WTC11 (cell line): Measurements from ENCODE around the gene CACNA2D4. TPM values are rescaled to one million over a fixed set of nuclear protein-coding genes. Genes with fewer than 3 reads are reported as not detected.

Experiments used
- ATAC-seq: fragments of 200-7000 bp; cut with Tn5 transposase; 2 replicates; pipeline ENCODE4 v1.10.0; 2021; ENCODE audit warnings: mild to moderate bottlenecking, moderate library complexity
- CTCF ChIA-PET: fragments of 300-600 bp; sonication (Branson Sonifier 250); formaldehyde crosslinking; loops from one replicate; lab custom pipeline; 2021; ENCODE audit warnings: antibody characterized with exemption; lab: Charles Lee
- POLR2A ChIA-PET: fragments of 350-600 bp; sonication (Branson Sonifier 250); formaldehyde crosslinking; loops from one replicate; lab custom pipeline; 2021; ENCODE audit warnings: antibody characterized with exemption; lab: Charles Lee
- DNase-seq: peaks from one replicate; pipeline ENCODE4 v3.0.0; 2021; ENCODE audit warnings: low spot score
- H3K27ac Mint-ChIP-seq: 2 replicates; pipeline ENCODE4 v1.8.0; 2021; ENCODE audit warnings: mixed read lengths
- H3K27me3 Mint-ChIP-seq: 2 replicates; pipeline ENCODE4 v1.8.0; 2021; ENCODE audit warnings: low read depth, mild to moderate bottlenecking, moderate library complexity, mixed read lengths
- H3K36me3 Mint-ChIP-seq: 2 replicates; pipeline ENCODE4 v1.8.0; 2021; ENCODE audit warnings: mixed read lengths
- H3K4me1 Mint-ChIP-seq: 2 replicates; pipeline ENCODE4 v1.8.0; 2022; ENCODE audit warnings: mixed read lengths
- H3K4me3 Mint-ChIP-seq: 2 replicates; pipeline ENCODE4 v1.8.0; 2021; ENCODE audit warnings: mild to moderate bottlenecking, moderate library complexity, mixed read lengths
- H3K9me3 Mint-ChIP-seq: 2 replicates; pipeline ENCODE4 v1.8.0; 2021; ENCODE audit warnings: mixed read lengths
- ATF1 ChIP-seq: sonication (generic); formaldehyde crosslinking; IDR thresholded peaks from 2 replicates; pipeline ENCODE4 v1.8.1; 2023; ENCODE audit warnings: mild to moderate bottlenecking, moderate library complexity, missing genetic modification reagents
- ELF4 ChIP-seq: sonication (generic); formaldehyde crosslinking; IDR thresholded peaks from 2 replicates; pipeline ENCODE4 v1.8.1; 2022; ENCODE audit warnings: low read depth, mild to moderate bottlenecking, moderate library complexity, missing genetic modification reagents
- GTF2I ChIP-seq: fragments of 250-450 bp; sonication (Bioruptor Pico); conservative IDR thresholded peaks from 2 replicates; pipeline ENCODE4 v1.4.0; 2021; ENCODE audit warnings: mild to moderate bottlenecking
- IRF2 ChIP-seq: sonication (generic); formaldehyde crosslinking; IDR thresholded peaks from 2 replicates; pipeline ENCODE4 v1.8.0; 2022; ENCODE audit warnings: low read depth, missing genetic modification reagents, borderline replicate concordance
- NFYB ChIP-seq: sonication (generic); formaldehyde crosslinking; conservative IDR thresholded peaks from 2 replicates; pipeline ENCODE4 v1.8.0; 2022; ENCODE audit warnings: low read depth, missing genetic modification reagents
- NR1H2 ChIP-seq: sonication (generic); formaldehyde crosslinking; IDR thresholded peaks from 2 replicates; pipeline ENCODE4 v1.9.0; 2021; ENCODE audit warnings: mild to moderate bottlenecking, moderate library complexity, missing genetic modification reagents
- OVOL2 ChIP-seq: fragments of 250-450 bp; sonication (Bioruptor Pico); IDR thresholded peaks from 2 replicates; pipeline ENCODE4 v1.9.0; 2021; ENCODE audit warnings: mild to moderate bottlenecking, borderline replicate concordance
- RORB ChIP-seq: fragments of 250-450 bp; sonication (Bioruptor Pico); IDR thresholded peaks from 2 replicates; pipeline ENCODE4 v1.9.0; 2021; ENCODE audit warnings: mild to moderate bottlenecking
- SOX15 ChIP-seq: fragments of 250-450 bp; sonication (Bioruptor Pico); IDR thresholded peaks from 2 replicates; pipeline ENCODE4 v1.9.0; 2021; ENCODE audit warnings: mild to moderate bottlenecking
- ZNF219 ChIP-seq: sonication (generic); formaldehyde crosslinking; IDR thresholded peaks from 2 replicates; pipeline ENCODE4 v1.8.0; 2023; ENCODE audit warnings: missing genetic modification reagents, mild to moderate bottlenecking, borderline replicate concordance
- ZNF317 ChIP-seq: sonication (generic); formaldehyde crosslinking; IDR thresholded peaks from 2 replicates; pipeline ENCODE4 v1.8.1; 2023; ENCODE audit warnings: low read depth, mild to moderate bottlenecking, moderate library complexity, missing genetic modification reagents, borderline replicate concordance
- total RNA-seq: library from RNA; stranded (reverse); gene quantifications from 3 replicates; pipeline ENCODE4 v1.2.3, GENCODE V29; 2021
- TF ChIP-seq, protein P1 (sequence below): sonication (generic); formaldehyde crosslinking; IDR thresholded peaks from 2 replicates; pipeline ENCODE4 v1.8.1; 2022; ENCODE audit warnings: low read depth, missing genetic modification reagents, borderline replicate concordance
- TF ChIP-seq, protein P2 (sequence below): sonication (generic); formaldehyde crosslinking; IDR thresholded peaks from 2 replicates; pipeline ENCODE4 v1.8.1; 2022; ENCODE audit warnings: missing genetic modification reagents, borderline replicate concordance
- TF ChIP-seq, protein P3 (sequence below): sonication (generic); formaldehyde crosslinking; IDR thresholded peaks from 2 replicates; pipeline ENCODE4 v1.8.0; 2022; ENCODE audit warnings: mild to moderate bottlenecking, missing genetic modification reagents
- TF ChIP-seq, protein P4 (sequence below): sonication (generic); formaldehyde crosslinking; IDR thresholded peaks from 2 replicates; pipeline ENCODE4 v1.8.1; 2023; ENCODE audit warnings: mild to moderate bottlenecking, missing genetic modification reagents, moderate library complexity
- TF ChIP-seq, protein P5 (sequence below): fragments of 250-450 bp; sonication (Bioruptor Pico); IDR thresholded peaks from 2 replicates; pipeline ENCODE4 v2.1.2; 2022; ENCODE audit warnings: mild to moderate bottlenecking, moderate library complexity
- TF ChIP-seq, protein P6 (sequence below): sonication (generic); formaldehyde crosslinking; IDR thresholded peaks from 2 replicates; pipeline ENCODE4 v1.8.1; 2023; ENCODE audit warnings: mild to moderate bottlenecking, missing genetic modification reagents
- TF ChIP-seq, protein P7 (sequence below): sonication (generic); formaldehyde crosslinking; conservative IDR thresholded peaks from 2 replicates; pipeline ENCODE4 v1.8.1; 2022; ENCODE audit warnings: mild to moderate bottlenecking, missing genetic modification reagents
- TF ChIP-seq, protein P8 (sequence below): sonication (generic); formaldehyde crosslinking; IDR thresholded peaks from 2 replicates; pipeline ENCODE4 v1.8.1; 2022; ENCODE audit warnings: mild to moderate bottlenecking, moderate library complexity, missing genetic modification reagents
- TF ChIP-seq, protein P9 (sequence below): sonication (generic); formaldehyde crosslinking; IDR thresholded peaks from 2 replicates; pipeline ENCODE4 v1.8.1; 2022; ENCODE audit warnings: mild to moderate bottlenecking, missing genetic modification reagents, moderate library complexity, borderline replicate concordance

Gene CACNA2D4
- total RNA-seq, 1 experiment from 2014 or later, result 0.04 TPM

DNA sequence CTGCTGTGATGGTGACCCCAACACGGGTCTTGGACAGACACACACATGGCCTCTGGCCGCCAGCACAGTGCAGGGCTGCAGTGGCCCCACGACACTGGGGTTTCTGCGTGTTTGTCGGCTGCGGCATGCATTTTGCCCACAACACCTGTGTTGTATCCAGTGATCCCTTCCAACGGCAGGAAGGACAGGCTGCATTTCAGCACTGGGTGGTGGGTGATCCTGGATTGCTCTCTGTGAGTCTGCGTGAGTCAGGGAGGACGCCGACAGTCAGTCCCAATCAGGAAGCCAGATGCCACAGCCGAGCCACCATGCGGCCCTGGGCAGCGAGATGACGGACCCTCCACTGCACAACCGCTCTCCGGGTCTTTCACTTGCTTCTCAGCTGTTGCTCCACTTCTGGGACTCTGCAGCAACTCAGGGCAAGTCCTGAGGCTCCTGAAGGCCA is 77.4 kb downstream of the CACNA2D4 start:
- Mint-ChIP-seq H3K27me3 (no peaks in the 10 kb centered on the region), H3K9me3 (no peaks in the 10 kb centered on the region), H3K4me3 (no peak overlapping the region), H3K27ac (no peak overlapping the region), H3K4me1 (peaks cover 41% of the 10 kb centered on the region), H3K36me3 (no peaks in the 10 kb centered on the region)
- POLR2A ChIA-PET, result no interaction called here
- ATAC-seq (no peak), DNase-seq (peak; percentile 11)
- CTCF ChIA-PET, result interaction anchor here (3.6 kb wide), 1 partner anchor 99 kb away, joined by 13 read pairs; no protein-coding TSS in a partner anchor
- TF ChIP-seq, protein P1, sequence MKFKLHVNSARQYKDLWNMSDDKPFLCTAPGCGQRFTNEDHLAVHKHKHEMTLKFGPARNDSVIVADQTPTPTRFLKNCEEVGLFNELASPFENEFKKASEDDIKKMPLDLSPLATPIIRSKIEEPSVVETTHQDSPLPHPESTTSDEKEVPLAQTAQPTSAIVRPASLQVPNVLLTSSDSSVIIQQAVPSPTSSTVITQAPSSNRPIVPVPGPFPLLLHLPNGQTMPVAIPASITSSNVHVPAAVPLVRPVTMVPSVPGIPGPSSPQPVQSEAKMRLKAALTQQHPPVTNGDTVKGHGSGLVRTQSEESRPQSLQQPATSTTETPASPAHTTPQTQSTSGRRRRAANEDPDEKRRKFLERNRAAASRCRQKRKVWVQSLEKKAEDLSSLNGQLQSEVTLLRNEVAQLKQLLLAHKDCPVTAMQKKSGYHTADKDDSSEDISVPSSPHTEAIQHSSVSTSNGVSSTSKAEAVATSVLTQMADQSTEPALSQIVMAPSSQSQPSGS (CRISPR knock-in tag), result no peak
- TF ChIP-seq, protein P2, sequence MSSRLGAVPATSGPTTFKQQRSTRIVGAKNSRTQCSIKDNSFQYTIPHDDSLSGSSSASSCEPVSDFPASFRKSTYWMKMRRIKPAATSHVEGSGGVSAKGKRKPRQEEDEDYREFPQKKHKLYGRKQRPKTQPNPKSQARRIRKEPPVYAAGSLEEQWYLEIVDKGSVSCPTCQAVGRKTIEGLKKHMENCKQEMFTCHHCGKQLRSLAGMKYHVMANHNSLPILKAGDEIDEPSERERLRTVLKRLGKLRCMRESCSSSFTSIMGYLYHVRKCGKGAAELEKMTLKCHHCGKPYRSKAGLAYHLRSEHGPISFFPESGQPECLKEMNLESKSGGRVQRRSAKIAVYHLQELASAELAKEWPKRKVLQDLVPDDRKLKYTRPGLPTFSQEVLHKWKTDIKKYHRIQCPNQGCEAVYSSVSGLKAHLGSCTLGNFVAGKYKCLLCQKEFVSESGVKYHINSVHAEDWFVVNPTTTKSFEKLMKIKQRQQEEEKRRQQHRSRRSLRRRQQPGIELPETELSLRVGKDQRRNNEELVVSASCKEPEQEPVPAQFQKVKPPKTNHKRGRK (CRISPR knock-in tag), result no peak
- TF ChIP-seq NR1H2 (CRISPR knock-in tag) (no peak), IRF2 (CRISPR knock-in tag) (no peak), OVOL2 (CRISPR knock-in tag) (no peak), ZNF317 (CRISPR knock-in tag) (no peak), NFYB (CRISPR knock-in tag) (no peak)
- TF ChIP-seq, protein P3, sequence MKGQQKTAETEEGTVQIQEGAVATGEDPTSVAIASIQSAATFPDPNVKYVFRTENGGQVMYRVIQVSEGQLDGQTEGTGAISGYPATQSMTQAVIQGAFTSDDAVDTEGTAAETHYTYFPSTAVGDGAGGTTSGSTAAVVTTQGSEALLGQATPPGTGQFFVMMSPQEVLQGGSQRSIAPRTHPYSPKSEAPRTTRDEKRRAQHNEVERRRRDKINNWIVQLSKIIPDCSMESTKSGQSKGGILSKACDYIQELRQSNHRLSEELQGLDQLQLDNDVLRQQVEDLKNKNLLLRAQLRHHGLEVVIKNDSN (CRISPR knock-in tag), result no peak

DNA sequence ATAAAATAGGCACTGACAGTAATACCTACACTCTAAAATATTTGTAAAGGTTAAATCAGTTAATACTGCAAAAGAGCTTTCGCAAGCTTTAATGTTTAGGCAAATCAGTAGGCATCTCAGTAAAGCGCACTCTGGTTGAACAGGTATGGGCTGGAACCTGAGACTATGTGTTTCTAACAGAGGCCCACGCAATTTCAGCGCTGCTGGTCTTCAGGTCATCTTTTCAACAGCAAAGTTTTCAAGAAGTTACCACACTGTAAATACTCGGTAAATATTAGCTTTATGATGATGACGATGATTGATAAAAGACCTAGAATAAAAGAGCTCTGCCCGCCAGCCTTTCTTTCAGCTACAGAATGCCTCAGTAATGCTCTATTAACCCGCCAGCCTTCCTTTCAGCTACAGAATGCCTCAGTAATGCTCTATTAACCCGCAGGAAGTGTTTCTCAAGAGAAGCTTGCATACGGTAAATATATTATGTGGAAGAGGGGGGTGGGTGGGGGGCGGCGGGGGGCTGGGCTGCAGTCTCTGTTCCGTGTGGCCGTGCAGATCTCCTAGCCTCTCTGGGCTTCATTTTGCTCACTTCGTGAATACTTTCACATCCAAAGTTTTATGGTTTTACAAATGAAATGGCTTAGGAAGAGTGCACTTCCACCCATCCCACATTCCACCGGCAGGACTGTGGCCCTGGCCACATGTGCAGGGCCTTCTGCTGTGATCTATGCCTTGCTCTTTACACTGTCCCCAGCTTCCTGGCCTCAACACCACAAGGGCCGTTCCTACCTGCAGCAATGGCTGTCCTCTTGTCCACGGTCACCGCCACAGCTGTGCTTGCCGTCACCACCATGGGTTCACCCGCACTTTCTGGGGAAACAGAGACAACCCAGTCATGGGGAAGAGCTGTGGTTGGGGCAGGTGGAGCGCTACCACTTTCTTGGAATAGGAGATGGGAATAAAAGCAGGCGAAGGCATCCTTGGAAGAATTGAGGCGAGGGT is 78.2 kb downstream of the CACNA2D4 start:
- Mint-ChIP-seq H3K4me3 (no peak overlapping the region), H3K27me3 (no peaks in the 10 kb centered on the region), H3K4me1 (peaks cover 41% of the 10 kb centered on the region), H3K9me3 (no peaks in the 10 kb centered on the region), H3K27ac (no peak overlapping the region), H3K36me3 (no peaks in the 10 kb centered on the region)
- CTCF ChIA-PET, result interaction anchor here (1.0 to 3.6 kb wide), 4 partner anchors 39 to 187 kb away, joined by 3 to 13 read pairs (median 4); no protein-coding TSS in a partner anchor
- ATAC-seq, result no peak
- POLR2A ChIA-PET, result no interaction called here
- no peak for TF ChIP-seq SOX15
- TF ChIP-seq, protein P4, sequence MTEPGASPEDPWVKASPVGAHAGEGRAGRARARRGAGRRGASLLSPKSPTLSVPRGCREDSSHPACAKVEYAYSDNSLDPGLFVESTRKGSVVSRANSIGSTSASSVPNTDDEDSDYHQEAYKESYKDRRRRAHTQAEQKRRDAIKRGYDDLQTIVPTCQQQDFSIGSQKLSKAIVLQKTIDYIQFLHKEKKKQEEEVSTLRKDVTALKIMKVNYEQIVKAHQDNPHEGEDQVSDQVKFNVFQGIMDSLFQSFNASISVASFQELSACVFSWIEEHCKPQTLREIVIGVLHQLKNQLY (CRISPR knock-in tag), result no peak
- TF ChIP-seq, protein P5, sequence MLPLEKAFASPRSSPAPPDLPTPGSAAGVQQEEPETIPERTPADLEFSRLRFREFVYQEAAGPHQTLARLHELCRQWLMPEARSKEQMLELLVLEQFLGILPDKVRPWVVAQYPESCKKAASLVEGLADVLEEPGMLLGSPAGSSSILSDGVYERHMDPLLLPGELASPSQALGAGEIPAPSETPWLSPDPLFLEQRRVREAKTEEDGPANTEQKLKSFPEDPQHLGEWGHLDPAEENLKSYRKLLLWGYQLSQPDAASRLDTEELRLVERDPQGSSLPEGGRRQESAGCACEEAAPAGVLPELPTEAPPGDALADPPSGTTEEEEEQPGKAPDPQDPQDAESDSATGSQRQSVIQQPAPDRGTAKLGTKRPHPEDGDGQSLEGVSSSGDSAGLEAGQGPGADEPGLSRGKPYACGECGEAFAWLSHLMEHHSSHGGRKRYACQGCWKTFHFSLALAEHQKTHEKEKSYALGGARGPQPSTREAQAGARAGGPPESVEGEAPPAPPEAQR, result no peak
- TF ChIP-seq GTF2I, result no peak
- TF ChIP-seq ZNF219 (CRISPR knock-in tag), result no peak
- TF ChIP-seq, protein P6, sequence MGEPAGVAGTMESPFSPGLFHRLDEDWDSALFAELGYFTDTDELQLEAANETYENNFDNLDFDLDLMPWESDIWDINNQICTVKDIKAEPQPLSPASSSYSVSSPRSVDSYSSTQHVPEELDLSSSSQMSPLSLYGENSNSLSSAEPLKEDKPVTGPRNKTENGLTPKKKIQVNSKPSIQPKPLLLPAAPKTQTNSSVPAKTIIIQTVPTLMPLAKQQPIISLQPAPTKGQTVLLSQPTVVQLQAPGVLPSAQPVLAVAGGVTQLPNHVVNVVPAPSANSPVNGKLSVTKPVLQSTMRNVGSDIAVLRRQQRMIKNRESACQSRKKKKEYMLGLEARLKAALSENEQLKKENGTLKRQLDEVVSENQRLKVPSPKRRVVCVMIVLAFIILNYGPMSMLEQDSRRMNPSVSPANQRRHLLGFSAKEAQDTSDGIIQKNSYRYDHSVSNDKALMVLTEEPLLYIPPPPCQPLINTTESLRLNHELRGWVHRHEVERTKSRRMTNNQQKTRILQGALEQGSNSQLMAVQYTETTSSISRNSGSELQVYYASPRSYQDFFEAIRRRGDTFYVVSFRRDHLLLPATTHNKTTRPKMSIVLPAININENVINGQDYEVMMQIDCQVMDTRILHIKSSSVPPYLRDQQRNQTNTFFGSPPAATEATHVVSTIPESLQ, result no peak
- TF ChIP-seq ATF1, result no peak
- TF ChIP-seq, protein P7, sequence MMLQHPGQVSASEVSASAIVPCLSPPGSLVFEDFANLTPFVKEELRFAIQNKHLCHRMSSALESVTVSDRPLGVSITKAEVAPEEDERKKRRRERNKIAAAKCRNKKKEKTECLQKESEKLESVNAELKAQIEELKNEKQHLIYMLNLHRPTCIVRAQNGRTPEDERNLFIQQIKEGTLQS (CRISPR knock-in tag), result no peak
- TF ChIP-seq, protein P8, sequence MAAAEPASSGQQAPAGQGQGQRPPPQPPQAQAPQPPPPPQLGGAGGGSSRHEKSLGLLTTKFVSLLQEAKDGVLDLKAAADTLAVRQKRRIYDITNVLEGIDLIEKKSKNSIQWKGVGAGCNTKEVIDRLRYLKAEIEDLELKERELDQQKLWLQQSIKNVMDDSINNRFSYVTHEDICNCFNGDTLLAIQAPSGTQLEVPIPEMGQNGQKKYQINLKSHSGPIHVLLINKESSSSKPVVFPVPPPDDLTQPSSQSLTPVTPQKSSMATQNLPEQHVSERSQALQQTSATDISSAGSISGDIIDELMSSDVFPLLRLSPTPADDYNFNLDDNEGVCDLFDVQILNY, result no peak
- TF ChIP-seq RORB (CRISPR knock-in tag), result no peak
- no peak for TF ChIP-seq ELF4 (CRISPR knock-in tag)
- TF ChIP-seq, protein P9, sequence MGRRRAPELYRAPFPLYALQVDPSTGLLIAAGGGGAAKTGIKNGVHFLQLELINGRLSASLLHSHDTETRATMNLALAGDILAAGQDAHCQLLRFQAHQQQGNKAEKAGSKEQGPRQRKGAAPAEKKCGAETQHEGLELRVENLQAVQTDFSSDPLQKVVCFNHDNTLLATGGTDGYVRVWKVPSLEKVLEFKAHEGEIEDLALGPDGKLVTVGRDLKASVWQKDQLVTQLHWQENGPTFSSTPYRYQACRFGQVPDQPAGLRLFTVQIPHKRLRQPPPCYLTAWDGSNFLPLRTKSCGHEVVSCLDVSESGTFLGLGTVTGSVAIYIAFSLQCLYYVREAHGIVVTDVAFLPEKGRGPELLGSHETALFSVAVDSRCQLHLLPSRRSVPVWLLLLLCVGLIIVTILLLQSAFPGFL, result no peak
- DNase-seq, result peak; percentile 9
